SW 1271 (cell line): ENCODE data around the gene QTRT2.

Experiments
- DNase-seq, 2 experiments: peaks; one replicate each; lab custom pipeline; 2025; lab: John Stamatoyannopoulos, UW

QTRT2 gene

DNA sequence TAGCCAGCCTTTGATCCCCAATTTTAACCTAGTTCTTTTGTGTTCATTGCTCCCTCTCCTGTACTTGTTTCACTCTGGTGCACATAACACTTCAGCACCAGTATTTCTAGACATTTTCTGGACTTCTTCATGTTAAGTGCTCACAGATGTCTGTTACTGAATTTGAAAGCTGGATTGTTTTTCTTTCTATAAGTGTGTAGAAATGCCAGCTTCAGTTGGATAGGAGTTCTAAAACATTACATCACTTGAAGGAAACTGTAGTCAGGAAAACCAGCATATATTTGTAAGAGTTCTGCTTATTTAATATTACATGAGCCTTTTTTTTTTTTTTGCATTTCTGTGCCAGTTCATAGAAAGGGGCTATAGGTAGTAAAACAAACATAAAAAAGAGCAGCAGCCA is 21.6 kb downstream of the QTRT2 start:
- DNase-seq = no peak

- DNase-seq = no peak
Observed at GRCh38 chr3:114079761-114080160, 23.2 kb downstream of the QTRT2 start.

- DNase-seq = no peak
Observed at GRCh38 chr3:114080201-114080600, 23.7 kb downstream of the QTRT2 start.

DNA sequence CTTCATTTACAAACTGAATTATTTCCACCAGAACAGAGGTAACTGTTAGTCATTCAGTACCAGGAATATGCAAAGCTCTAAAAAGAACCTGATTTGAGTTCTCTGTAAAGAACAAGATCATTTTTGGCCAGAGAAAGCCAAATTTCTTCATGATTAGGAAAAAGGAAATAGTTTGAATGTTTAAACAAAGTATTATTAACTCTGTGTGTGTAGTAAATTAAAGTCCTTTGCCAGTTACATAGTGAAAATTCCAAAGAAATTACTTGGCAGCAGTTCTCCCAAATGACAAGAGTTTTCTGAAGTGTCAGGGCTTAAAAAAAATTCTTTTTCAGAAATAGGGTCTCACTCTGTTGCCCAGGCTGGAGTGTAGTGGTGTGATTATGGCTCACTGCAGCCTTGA is 24.5 kb downstream of the QTRT2 start:
- no peak for DNase-seq

GRCh38 chr3:114083112-114083511 is 26.6 kb downstream of the QTRT2 start:
- no peak for DNase-seq

DNA sequence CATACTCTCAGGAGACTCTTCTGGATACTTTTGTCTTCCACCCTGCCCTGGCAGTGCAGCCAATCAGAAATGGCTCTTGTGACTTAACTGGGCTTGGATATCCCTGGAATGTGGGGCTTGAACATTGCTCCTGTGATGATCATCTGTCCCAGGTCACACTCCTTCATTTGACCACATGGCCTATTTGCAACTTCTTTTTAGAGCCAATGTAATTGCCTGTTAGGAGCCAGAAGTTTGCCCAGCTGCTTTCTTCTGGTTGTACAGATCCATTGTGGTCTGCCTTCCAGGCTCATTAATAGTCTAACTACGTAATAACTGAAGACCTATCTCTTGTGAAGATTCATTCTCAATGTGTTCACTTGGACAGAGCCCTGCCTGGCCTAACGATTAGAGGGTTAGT is 29.8 kb downstream of the QTRT2 start:
- no peak for DNase-seq

DNA sequence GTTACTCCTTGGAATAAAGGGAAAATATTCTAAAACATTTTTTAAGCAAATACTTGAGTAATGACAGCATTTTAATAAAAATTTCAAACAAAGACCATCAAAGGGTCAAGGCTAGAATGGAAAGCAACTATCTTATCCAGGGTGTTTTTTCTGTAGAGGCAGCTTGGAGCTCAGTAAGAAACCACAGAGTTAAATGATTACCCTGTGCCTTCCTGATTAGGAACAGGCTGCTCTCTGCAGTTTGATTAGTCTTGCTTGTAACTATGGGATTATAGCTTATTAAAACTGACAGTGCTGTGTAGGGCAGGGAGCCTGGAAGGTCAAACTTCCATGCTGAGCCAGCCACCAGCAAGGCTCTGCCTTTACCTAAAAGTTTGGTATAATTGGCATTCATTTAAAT is 33.1 kb downstream of the QTRT2 start:
- DNase-seq = no peak

DNA sequence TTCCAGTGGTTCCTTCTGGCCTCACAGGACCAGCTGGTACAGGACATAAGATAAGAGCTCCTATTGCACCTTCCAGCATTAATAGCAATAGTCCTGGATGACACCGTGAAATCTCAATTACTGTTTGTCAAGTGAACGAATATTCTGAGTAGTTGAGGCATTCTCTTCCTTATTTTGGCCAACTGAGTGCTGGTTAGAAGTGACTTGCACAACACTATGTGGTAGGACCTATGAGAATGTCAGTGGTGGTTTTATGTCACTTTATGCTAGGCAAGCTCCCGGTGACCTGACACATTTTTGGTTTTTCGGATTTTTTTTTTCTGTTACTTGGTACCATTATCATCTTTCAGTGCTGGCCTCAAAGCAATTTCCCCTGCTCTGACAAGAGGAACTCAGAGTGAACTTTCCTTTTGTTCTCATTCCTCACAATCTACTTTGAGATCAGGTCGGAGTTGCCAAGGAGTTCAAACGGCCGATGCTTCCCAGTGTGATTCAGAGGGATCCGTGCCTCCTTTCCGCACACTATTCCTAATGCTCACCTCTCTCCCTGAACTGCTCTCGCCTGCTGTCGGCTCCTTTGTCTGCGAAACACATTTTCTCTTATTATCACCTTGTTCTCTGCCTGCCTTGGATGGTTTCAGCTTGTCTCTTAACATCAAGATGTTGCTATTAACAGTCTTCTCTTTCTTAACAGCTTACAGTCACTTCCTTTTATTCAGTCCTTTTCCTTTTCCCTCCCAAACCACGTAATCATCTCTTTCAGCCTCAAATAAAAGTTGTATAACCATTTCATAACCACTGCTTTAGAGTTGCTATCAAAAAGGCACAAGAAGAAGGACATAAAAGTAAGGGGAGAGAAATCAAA is 35.8 kb downstream of the QTRT2 start:
- no peak for DNase-seq

DNA sequence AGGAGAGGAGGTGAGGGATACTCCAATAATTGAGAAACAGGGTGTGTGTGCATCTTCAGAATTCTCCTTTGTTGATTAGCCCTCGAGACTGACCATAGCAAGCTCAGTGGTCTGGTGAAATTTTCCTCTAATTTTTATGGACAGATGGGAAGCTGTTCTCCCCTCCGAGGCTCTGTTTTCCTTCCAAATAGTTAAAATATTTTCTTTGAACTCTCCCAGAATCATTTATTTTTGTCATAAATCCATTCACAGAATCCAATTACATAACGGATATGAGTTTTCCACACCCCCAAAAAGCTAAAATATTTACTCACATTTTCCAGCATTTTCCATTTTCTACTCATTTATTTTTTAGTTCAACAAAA is 36.5 kb downstream of the QTRT2 start:
- DNase-seq = no peak

- DNase-seq = peak in 1 of 2 experiments; percentile 14
Observed at GRCh38 chr3:114093596-114093995, 37.1 kb downstream of the QTRT2 start.

DNA sequence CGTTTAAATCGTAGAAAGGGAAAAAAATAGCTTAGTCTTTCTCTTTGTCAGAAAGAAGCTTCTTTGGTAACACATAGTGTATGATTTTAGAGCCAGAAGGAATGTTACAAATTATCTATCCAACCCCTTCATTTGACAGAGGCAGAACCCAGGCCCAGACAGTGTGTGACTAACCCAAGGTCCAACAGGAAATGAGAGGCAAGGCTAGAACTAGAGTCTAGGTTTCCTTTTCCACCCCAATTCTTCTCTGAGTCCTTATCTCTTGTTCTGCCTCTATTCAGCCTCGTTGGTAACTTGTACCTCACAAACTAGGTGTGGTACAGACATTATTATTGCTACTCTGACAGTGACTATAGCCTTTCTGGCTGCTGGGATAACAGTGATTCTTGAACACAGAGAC is 39.3 kb downstream of the QTRT2 start:
- DNase-seq = no peak

DNA sequence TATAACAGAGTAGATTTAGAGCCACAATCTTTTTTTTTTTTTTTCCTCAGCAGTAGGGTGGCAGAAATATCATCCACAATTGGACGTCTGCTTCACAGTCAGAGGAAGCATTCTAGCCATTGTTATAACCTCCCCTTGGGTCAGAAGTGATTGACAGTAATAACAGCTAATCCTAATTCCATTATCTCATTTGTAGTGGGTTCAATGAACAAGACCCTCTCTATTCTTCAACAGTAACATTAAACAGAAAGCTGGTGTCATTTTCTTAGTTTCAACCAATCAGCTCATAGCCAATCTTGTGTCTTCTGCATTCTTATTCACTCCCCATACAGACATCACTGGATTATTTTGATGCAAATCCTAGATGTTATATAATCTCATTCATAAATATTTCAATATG is 44.6 kb downstream of the QTRT2 start:
- DNase-seq = no peak

GRCh38 chr3:114103181-114103580 is 46.6 kb downstream of the QTRT2 start:
- DNase-seq = no peak

DNA sequence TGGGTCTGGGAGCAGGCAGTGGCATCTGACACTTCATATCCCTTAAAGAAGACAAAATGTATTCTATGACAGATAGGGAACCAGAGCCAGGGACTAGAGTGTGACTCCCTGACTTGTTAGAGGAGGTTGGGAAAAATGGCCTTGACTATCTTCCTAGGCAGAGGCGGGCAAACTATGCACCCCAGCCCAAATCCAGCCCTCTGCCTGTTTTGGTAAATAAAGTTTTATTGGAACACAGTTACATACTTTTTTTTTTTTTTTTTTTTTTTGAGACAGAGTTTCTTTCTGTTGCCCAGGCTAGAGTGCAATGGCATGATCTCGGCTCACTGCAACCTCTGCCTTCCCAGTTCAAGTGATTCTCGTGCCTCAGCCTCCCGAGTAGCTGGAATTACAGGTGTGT is 47.3 kb downstream of the QTRT2 start:
- DNase-seq = no peak

DNA sequence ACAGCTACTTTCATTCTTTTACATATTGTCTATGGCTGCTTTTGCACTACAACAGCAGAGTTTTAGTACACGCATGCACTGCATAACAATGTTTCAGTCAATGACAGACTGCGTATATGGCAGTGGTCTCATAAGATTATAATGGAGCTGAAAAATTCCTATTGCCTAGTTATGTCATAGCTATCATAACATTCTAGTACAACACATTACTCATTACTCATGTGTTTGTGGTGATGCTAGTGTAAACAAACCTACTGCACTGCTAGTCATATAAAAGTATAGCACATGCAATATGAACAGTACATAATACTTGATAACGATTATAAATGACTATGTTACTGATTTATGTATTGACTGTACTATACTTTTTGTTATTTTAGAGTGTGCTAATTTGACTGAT is 47.9 kb downstream of the QTRT2 start:
- DNase-seq = no peak

GRCh38 chr3:114108137-114108536 is 51.6 kb downstream of the QTRT2 start:
- no peak for DNase-seq

GRCh38 chr3:114110439-114110838 is 53.9 kb downstream of the QTRT2 start:
- no peak for DNase-seq

GRCh38 chr3:114111060-114111770 is 54.7 kb downstream of the QTRT2 start:
- no peak for DNase-seq

DNA sequence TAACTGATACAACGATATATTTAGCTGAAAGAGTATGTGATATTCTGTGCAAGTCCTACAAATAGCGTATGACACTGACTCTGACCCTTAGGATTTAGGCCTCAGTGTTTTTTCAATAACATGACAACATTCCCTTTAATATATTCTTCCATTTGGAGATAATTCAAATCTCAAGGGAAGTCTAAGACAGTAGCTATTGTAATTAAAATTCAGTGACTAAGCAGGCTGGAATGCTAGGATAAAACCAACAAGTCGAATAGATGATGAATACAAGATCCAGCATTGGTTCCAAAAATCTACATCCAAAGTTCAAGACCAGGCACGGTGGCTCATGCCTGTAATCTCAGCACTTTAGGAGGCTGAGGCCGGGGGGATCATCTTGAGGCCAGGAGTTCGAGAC is 56.2 kb downstream of the QTRT2 start:
- no peak for DNase-seq

DNA sequence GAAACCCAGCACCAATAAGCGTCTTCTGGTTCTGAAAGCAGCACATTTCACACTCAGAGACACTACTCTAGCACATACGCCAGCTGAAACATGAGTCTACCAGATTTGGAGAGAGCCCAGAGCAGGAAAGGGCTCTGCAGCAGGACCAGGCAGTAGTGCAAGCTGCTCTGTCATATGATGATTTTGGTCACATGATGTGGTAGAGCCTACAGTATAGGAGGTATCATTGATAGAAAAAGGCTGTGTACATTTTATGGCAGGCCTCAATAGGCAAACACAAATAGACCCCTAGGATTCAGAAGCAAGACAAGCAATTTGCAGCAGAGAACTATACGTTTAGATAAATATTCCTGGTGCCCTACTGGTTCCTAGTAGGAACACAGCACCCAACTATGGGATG is 58.2 kb downstream of the QTRT2 start:
- no peak for DNase-seq

DNA sequence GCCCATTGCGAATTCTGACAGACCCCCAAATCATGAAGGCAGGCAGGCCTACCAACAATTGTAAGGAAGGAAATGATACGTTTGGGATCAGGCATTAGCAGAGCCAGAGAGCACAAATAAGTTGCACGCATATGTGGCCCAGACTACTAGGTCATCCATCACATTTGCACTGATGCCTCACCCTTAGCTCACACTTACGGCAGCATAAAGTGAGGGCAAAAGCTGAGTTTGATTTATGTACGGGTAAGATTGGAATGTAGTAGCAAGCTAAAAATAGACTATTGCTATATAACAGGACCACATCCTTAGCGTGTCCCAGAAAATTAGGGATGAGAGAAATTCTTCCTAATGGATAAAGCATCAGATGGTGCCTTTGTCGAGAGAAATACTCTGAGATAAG is 58.6 kb downstream of the QTRT2 start:
- no peak for DNase-seq

DNA sequence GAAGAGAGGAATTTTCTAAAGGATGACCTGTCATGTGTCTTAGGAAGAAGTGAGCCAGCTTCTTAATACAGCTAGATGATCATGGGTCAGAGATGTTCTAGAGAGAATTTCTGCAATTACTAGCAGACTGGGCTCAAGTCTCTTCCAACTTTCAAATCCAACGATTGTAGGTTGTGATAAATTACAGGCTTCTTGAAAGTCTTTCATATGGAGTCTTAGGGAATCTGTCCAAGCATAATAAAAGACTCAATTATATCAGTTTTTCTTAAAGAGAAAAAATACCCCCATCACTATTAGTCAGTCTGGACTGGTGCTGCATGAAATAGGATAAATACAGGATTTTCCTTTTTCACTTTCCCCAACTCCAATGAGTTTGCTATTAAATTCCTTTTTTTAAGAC is 63.2 kb downstream of the QTRT2 start:
- no peak for DNase-seq

DNA sequence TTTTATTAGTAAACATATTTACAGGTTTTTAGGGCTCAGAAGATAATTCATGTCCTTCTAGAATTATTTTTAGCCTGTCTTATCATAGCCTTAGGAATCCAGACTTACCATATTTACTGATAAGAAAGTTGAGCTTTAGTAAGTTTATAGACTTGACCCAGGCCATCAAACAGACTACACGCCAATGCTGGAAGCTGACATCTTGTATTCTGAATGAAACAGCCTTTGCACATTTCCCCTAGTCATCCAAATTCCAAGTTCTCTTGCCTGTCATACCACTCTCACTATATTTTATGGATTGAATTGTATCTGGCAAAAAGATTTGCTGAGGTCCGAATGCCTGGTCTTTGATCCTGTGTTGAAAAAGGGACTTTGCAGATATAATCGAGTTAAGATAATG is 63.7 kb downstream of the QTRT2 start:
- no peak for DNase-seq
